Type B pancreatic cell (in vitro differentiated cells): ENCODE results near the gene ACSM2B. TPM values are rescaled to one million over a fixed set of nuclear protein-coding genes. Genes with fewer than 3 reads are reported as not detected.

Source experiments
- DNase-seq: peaks from one replicate; pipeline ENCODE4 v3.0.0; 2021; ENCODE audit warnings: mixed read lengths; ENCODE audit not compliant: unreplicated experiment; ENCODE audit errors: extremely low spot score
- H3K27ac Mint-ChIP-seq: 2 replicates; pipeline ENCODE4 v1.8.0; 2021; ENCODE audit warnings: mild to moderate bottlenecking, mixed read lengths
- H3K27me3 Mint-ChIP-seq: 2 replicates; pipeline ENCODE4 v1.8.0; 2021; ENCODE audit warnings: mixed read lengths
- H3K36me3 Mint-ChIP-seq: 2 replicates; pipeline ENCODE4 v1.8.0; 2021; ENCODE audit warnings: mixed read lengths
- H3K4me1 Mint-ChIP-seq: one replicate; pipeline ENCODE4 v1.8.0; 2021; ENCODE audit warnings: mixed read lengths; ENCODE audit not compliant: unreplicated experiment
- H3K4me3 Mint-ChIP-seq: 2 replicates; pipeline ENCODE4 v1.8.0; 2021; ENCODE audit warnings: mild to moderate bottlenecking, mixed read lengths
- H3K9me3 Mint-ChIP-seq: 2 replicates; pipeline ENCODE4 v1.8.0; 2021; ENCODE audit warnings: mixed read lengths
- CTCF ChIP-seq: fragments of 200-600 bp; sonication (generic); conservative IDR thresholded peaks from 2 replicates; pipeline ENCODE4 v1.5.0; 2021; ENCODE audit warnings: antibody characterized with exemption, mild to moderate bottlenecking
- total RNA-seq: library from RNA; stranded (reverse); gene quantifications from 2 replicates; pipeline ENCODE4 v1.2.1, GENCODE V29; 2021; ENCODE audit warnings: low replicate concordance

ACSM2B gene
- total RNA-seq, 1 donor from 2014 or later: 2.4 TPM

- Mint-ChIP-seq H3K27ac (no peak overlapping the region), H3K9me3 (no peaks in the 10 kb centered on the region), H3K4me1 (no peaks in the 10 kb centered on the region), H3K27me3 (no peaks in the 10 kb centered on the region), H3K36me3 (no peaks in the 10 kb centered on the region), H3K4me3 (no peak overlapping the region)
- no peak for TF ChIP-seq CTCF
- DNase-seq: no peak
Measured at GRCh38 chr16:20620003-20620402, 43.8 kb upstream of the ACSM2B start.

- H3K9me3 Mint-ChIP-seq: no peaks in the 10 kb centered on the region
- no peak overlapping the region for H3K4me3 Mint-ChIP-seq
- no peak for TF ChIP-seq CTCF
- no peaks in the 10 kb centered on the region for H3K36me3 Mint-ChIP-seq
- no peak overlapping the region for H3K27ac Mint-ChIP-seq
- peaks cover 3% of the 10 kb centered on the region for H3K27me3 Mint-ChIP-seq
- no peak for DNase-seq
- H3K4me1 Mint-ChIP-seq: no peaks in the 10 kb centered on the region
Measured at GRCh38 chr16:20617271-20617670, 41.1 kb upstream of the ACSM2B start.

GRCh38 chr16:20614186-20615141 is 38.3 kb upstream of the ACSM2B start:
- no peak for TF ChIP-seq CTCF
- no peaks in the 10 kb centered on the region for H3K4me1 Mint-ChIP-seq
- no peaks in the 10 kb centered on the region for H3K9me3 Mint-ChIP-seq

GRCh38 chr16:20613481-20614185 is 37.5 kb upstream of the ACSM2B start:
- H3K9me3 Mint-ChIP-seq: no peaks in the 10 kb centered on the region
- DNase-seq: no peak
- H3K4me3 Mint-ChIP-seq: no peak overlapping the region
- no peaks in the 10 kb centered on the region for H3K4me1 Mint-ChIP-seq
- H3K27me3 Mint-ChIP-seq: peaks cover 11% of the 10 kb centered on the region
- H3K36me3 Mint-ChIP-seq: no peaks in the 10 kb centered on the region
- no peak for TF ChIP-seq CTCF
- no peak overlapping the region for H3K27ac Mint-ChIP-seq

More at GRCh38 chr16:20614186-20615141, 38.3 kb upstream of the ACSM2B start:
- Mint-ChIP-seq H3K27me3 (peaks cover 11% of the 10 kb centered on the region), H3K36me3 (no peaks in the 10 kb centered on the region), H3K27ac (no peak overlapping the region), H3K4me3 (no peak overlapping the region)
- no peak for DNase-seq

GRCh38 chr16:20612551-20613480 is 36.6 kb upstream of the ACSM2B start:
- no peak for DNase-seq
- Mint-ChIP-seq H3K4me1 (no peaks in the 10 kb centered on the region), H3K27ac (no peak overlapping the region), H3K27me3 (peaks cover 11% of the 10 kb centered on the region), H3K4me3 (no peak overlapping the region), H3K9me3 (no peaks in the 10 kb centered on the region), H3K36me3 (no peaks in the 10 kb centered on the region)
- no peak for TF ChIP-seq CTCF
